ENCODE measurements around the gene MUC4. TPM values are rescaled to one million over a fixed set of nuclear protein-coding genes. Genes with fewer than 3 reads are reported as not detected.

The MUC4 gene
- total and polyA plus RNA-seq, 9 of the 15 experiments (the other 6 are each of a cell fraction or from before 2014, with no cell fraction given) = under 0.01 to 0.21 (median 0.10) TPM; not detected in 4

GRCh38 chr3:195757827-195758226, 53.9 kb downstream of the MUC4 start:
- no peak overlapping the region for H3K4me2 ChIP-seq (ENCODE audit: insufficient read depth, low read length)
- no TSS peak for BruUV-seq (replicated peaks)
- H3K27ac ChIP-seq (ENCODE audit: extremely low read depth, low read depth, low read length) = no peak overlapping the region
- ChIA-PET CTCF (ENCODE audit: low intra/inter-chr PET ratio) (no interaction called here), POLR2A (no interaction called here)
- no peak for FAIRE-seq
- H3K4me1 ChIP-seq (replicated peaks in 1 of 2; ENCODE audit: control insufficient read depth in 2 of 2, insufficient read depth in 2 of 2, low read length in 2 of 2) = peaks cover 0 to 10% of the 10 kb centered on the region in 2 experiments; a peak in 3 of 5 replicates
- no peaks in the 10 kb centered on the region for H3K9me1 ChIP-seq (ENCODE audit: control insufficient read depth, insufficient read depth, low read length)
- no peaks in the 10 kb centered on the region for H3K79me2 ChIP-seq (ENCODE audit: control insufficient read depth, insufficient read depth, low read length)
- WGBS (ENCODE audit: insufficient coverage, low coverage, missing lambda C conversion rate) = 2% methylated on average over 10 of the region's 10 CpGs
- H3K36me3 ChIP-seq (ENCODE audit: control insufficient read depth, insufficient read depth, low read length) = no peaks in the 10 kb centered on the region
- ATAC-seq = no peak
- no peak overlapping the region for H2AFZ ChIP-seq (ENCODE audit: low read depth, low read length)
- intact Hi-C loops (cut with micrococcal nuclease) = no loop called here
- TF ChIP-seq YBX1 (IDR thresholded peaks at IDR 0.05) = no peak
- no peak for TF ChIP-seq ZFP30 (CRISPR knock-in tag; IDR thresholded peaks at IDR 0.05; ENCODE audit: borderline replicate concordance)
- H4K20me1 ChIP-seq (replicated peaks; ENCODE audit: control insufficient read depth, insufficient read depth, low read length) = no peaks in the 10 kb centered on the region; the same call in 1 of the 2 replicates
- no peak overlapping the region for H3K4me3 ChIP-seq
- H3K9ac ChIP-seq (ENCODE audit: insufficient read depth in 1 of 2, low read depth in 2 of 2, low read length in 2 of 2) = no peak overlapping the region
- in situ Hi-C loops (cut with MboI) = no loop called here
- H3K9me3 ChIP-seq (replicated peaks; ENCODE audit: control insufficient read depth, insufficient read depth, low read depth, low read length) = no peaks in the 10 kb centered on the region
- no peak for DNase-seq (ENCODE audit: extremely low read depth in 1 of 4, low spot score in 3 of 4)
- H3K27me3 ChIP-seq (ENCODE audit: control insufficient read depth in 2 of 2, insufficient read depth in 2 of 2, low read length in 2 of 2) = peaks cover 22 to 76% of the 10 kb centered on the region in 2 experiments; a peak in 4 of 5 replicates

DNA sequence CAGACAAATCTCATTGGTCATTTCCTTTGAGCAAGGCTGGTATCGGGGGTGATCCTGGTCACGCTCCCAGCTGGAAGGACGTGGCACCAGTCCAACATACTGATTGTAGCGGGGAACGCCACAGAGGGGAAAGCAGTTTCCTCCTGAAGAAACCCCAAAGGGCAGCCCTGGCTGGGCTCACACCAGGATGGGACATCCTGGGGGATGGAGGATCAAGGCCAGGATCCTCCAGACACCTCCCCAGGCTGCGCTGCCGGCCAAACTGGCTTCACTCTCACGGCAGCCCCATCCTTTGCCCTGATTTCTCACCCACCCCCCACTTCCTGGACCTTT, 54.3 kb downstream of the MUC4 start:
- in situ Hi-C loops (cut with MboI) = no loop called here
- H3K27me3 ChIP-seq (ENCODE audit: control insufficient read depth in 2 of 2, insufficient read depth in 2 of 2, low read length in 2 of 2) = peaks cover 22 to 75% of the 10 kb centered on the region in 2 experiments; a peak in 4 of 5 replicates

More for the DNA sequence above, 54.3 kb downstream of the MUC4 start:
- Histone ChIP-seq H3K4me2 (ENCODE audit: insufficient read depth, low read length) (no peak overlapping the region), H3K4me1 (replicated peaks in 1 of 2; ENCODE audit: control insufficient read depth in 2 of 2, insufficient read depth in 2 of 2, low read length in 2 of 2) (peaks cover 0 to 14% of the 10 kb centered on the region in 2 experiments; a peak in 3 of 5 replicates), H3K27ac (ENCODE audit: extremely low read depth, low read depth, low read length) (no peak overlapping the region), H3K9me1 (ENCODE audit: control insufficient read depth, insufficient read depth, low read length) (no peaks in the 10 kb centered on the region), H3K9ac (ENCODE audit: insufficient read depth in 1 of 2, low read depth in 2 of 2, low read length in 2 of 2) (no peak overlapping the region), H4K20me1 (replicated peaks; ENCODE audit: control insufficient read depth, insufficient read depth, low read length) (no peaks in the 10 kb centered on the region; the same call in 1 of the 2 replicates), H3K4me3 (no peak overlapping the region), H3K9me3 (replicated peaks; ENCODE audit: control insufficient read depth, insufficient read depth, low read depth, low read length) (no peaks in the 10 kb centered on the region), H2AFZ (ENCODE audit: low read depth, low read length) (no peak overlapping the region), H3K36me3 (ENCODE audit: control insufficient read depth, insufficient read depth, low read length) (no peaks in the 10 kb centered on the region), H3K79me2 (ENCODE audit: control insufficient read depth, insufficient read depth, low read length) (no peaks in the 10 kb centered on the region)
- 0% methylated on average over 7 of the region's 8 CpGs for WGBS (ENCODE audit: insufficient coverage, low coverage, missing lambda C conversion rate)
- FAIRE-seq (no peak), ATAC-seq (no peak), DNase-seq (ENCODE audit: extremely low read depth in 1 of 4, low spot score in 3 of 4) (no peak)
- CTCF ChIA-PET (ENCODE audit: low intra/inter-chr PET ratio) = no interaction called here
- no TSS peak for BruUV-seq (replicated peaks)
- POLR2A ChIA-PET = interaction anchor here (0.6 kb wide), 1 partner anchor 39 kb away, joined by 4 read pairs; no protein-coding TSS in a partner anchor
- TF ChIP-seq NUFIP1 (IDR thresholded peaks at IDR 0.05; ENCODE audit: partially characterized antibody) (no peak), ZC3H4 (CRISPR knock-in tag; IDR thresholded peaks at IDR 0.05; ENCODE audit: borderline replicate concordance) (no peak), RBBP5 (IDR thresholded peaks at IDR 0.05; ENCODE audit: borderline replicate concordance, insufficient read depth, low read length, poor library complexity, severe bottlenecking) (no peak), EZH2 (IDR thresholded peaks at IDR 0.05; ENCODE audit: borderline replicate concordance, low read depth, low read length) (no peak), ZNF347 (CRISPR knock-in tag; IDR thresholded peaks at IDR 0.05; ENCODE audit: low read depth) (no peak), TBP (optimal IDR thresholded peaks at IDR 0.05; ENCODE audit: low read depth, low read length) (no peak)
- TF ChIP-seq, protein P1, sequence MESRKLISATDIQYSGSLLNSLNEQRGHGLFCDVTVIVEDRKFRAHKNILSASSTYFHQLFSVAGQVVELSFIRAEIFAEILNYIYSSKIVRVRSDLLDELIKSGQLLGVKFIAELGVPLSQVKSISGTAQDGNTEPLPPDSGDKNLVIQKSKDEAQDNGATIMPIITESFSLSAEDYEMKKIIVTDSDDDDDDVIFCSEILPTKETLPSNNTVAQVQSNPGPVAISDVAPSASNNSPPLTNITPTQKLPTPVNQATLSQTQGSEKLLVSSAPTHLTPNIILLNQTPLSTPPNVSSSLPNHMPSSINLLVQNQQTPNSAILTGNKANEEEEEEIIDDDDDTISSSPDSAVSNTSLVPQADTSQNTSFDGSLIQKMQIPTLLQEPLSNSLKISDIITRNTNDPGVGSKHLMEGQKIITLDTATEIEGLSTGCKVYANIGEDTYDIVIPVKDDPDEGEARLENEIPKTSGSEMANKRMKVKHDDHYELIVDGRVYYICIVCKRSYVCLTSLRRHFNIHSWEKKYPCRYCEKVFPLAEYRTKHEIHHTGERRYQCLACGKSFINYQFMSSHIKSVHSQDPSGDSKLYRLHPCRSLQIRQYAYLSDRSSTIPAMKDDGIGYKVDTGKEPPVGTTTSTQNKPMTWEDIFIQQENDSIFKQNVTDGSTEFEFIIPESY (CRISPR knock-in tag; IDR thresholded peaks at IDR 0.05) = no peak
- intact Hi-C loops (cut with micrococcal nuclease) = no loop called here

All from K562 (cell line).